GM06990 (cell line): ENCODE measurements around the gene CCL3.
A peak's percentile ranks its signal among the peaks of the same experiment; 100 is the strongest.
"Not testable (repeated sequence)": the region's sequence is repeated elsewhere in the genome, so short reads cannot be mapped to it uniquely, and the experiment has no call there.

Experiments
- DNase-seq: peaks from one replicate; pipeline ENCODE4 v3.0.0-alpha.2; 2011; ENCODE audit not compliant: insufficient read length; ENCODE audit errors: extremely low read depth
- H3K27me3 ChIP-seq: replicated peaks from 2 replicates; pipeline ENCODE4 v1.6.0; 2011; ENCODE audit warnings: low read length; ENCODE audit not compliant: control insufficient read depth, insufficient read depth
- H3K36me3 ChIP-seq: 2 replicates; pipeline ENCODE4 v1.5.1; 2011; ENCODE audit warnings: low read length; ENCODE audit not compliant: control insufficient read depth, insufficient read depth
- H3K4me3 ChIP-seq: replicated peaks from 2 replicates; pipeline ENCODE4 v1.5.1; 2011; ENCODE audit warnings: low read depth, mild to moderate bottlenecking, control low read depth, low read length
- TF ChIP-seq, protein P1 (sequence below): IDR thresholded peaks from 2 replicates; pipeline ENCODE4 v1.5.1; 2011; ENCODE audit warnings: low read length, control low read depth, mild to moderate bottlenecking, inconsistent platforms; ENCODE audit not compliant: insufficient read depth, poor library complexity, severe bottlenecking

Gene CCL3

DNA sequence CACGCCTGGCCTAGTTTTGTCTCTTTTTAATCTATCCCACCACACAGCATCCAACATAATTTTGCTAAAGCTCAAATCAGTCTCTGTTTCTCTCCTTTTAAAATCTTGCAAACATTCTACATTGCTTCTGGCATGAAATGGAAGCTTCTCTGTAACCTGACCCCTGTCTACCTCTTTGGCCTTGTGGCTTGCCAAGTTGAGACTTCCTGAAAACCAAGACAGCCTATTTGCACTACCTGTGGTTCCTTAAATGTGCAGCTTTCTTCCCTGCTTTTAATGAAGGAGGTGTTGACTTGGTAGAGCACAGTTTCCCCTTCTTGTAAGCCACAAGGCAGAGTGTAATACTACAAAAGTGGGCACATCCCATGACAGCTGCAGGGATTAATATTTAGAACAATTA, 6.0 kb upstream of the CCL3 start:
- no peak for DNase-seq
- H3K36me3 ChIP-seq, result no peaks in the 10 kb centered on the region
- no peaks in the 10 kb centered on the region for H3K27me3 ChIP-seq
- H3K4me3 ChIP-seq, result no peak overlapping the region
- TF ChIP-seq, protein P1, sequence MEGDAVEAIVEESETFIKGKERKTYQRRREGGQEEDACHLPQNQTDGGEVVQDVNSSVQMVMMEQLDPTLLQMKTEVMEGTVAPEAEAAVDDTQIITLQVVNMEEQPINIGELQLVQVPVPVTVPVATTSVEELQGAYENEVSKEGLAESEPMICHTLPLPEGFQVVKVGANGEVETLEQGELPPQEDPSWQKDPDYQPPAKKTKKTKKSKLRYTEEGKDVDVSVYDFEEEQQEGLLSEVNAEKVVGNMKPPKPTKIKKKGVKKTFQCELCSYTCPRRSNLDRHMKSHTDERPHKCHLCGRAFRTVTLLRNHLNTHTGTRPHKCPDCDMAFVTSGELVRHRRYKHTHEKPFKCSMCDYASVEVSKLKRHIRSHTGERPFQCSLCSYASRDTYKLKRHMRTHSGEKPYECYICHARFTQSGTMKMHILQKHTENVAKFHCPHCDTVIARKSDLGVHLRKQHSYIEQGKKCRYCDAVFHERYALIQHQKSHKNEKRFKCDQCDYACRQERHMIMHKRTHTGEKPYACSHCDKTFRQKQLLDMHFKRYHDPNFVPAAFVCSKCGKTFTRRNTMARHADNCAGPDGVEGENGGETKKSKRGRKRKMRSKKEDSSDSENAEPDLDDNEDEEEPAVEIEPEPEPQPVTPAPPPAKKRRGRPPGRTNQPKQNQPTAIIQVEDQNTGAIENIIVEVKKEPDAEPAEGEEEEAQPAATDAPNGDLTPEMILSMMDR, result no peak

DNA sequence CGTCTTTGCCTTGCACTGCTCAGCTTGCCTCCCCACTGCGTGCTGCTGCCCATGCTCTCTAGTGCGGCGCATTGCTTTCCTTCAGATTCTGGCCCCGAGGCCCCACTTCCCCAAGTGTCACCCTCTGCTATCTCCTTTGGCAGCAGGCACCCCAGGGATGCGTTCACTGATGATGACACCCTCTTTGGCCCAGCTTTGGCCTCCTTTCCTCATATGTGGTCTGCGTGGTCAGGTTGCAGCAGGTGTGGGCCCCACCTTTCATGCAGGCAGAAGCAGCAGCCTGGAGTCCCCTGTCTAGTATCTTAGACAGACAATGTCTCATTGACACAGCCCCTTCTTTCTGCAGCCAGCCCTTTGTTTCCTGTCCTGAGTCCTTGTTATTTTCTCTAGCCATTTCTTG, 4.8 kb upstream of the CCL3 start:
- Histone ChIP-seq H3K4me3 (no peak overlapping the region), H3K27me3 (no peaks in the 10 kb centered on the region), H3K36me3 (no peaks in the 10 kb centered on the region)
- TF ChIP-seq, protein P1, result no peak
- DNase-seq, result peak; percentile 41

DNA sequence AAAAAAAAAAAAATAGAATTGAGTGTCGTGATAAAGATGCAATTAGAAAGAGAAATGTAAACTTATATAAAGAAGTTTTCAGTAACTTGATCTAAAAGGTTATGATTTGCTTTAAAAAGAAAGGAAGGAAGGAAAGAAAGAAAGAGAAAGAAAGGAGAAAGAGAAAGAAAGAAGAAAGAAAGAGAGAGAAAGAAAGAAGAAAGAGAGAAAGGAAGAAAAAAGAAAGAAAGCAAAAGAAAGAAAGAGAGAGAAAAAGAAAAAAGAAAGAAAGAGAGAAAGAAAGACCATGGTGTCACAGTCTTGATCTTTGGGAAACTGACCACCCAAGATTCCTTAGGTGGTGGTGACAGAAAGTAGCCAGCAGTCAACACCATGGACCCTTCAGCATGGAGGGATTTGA, 4.3 kb upstream of the CCL3 start:
- TF ChIP-seq, protein P1, result no peak
- Histone ChIP-seq H3K27me3 (no peaks in the 10 kb centered on the region), H3K4me3 (no peak overlapping the region), H3K36me3 (no peaks in the 10 kb centered on the region)
- DNase-seq, result no peak

DNA sequence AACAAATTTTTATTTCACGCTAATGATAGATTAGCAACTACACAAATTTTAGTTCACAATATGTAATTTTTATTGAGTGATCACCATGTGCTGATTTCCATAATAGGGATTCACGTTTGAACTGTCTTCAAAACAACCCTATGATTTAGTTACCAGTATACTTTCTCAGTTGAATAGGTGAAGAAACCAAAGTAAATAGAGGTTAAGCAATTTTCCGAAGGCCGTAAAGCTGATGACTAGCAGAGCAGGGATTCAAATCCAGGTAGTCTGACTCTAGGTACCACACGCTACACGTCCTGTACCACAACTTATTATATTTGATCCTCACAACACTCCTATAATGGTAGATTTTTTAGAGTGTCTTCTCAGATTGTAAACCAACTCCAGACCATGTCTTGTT, 2.8 kb upstream of the CCL3 start:
- not testable (repeated sequence) for H3K36me3 ChIP-seq, H3K27me3 ChIP-seq, H3K4me3 ChIP-seq, DNase-seq

DNA sequence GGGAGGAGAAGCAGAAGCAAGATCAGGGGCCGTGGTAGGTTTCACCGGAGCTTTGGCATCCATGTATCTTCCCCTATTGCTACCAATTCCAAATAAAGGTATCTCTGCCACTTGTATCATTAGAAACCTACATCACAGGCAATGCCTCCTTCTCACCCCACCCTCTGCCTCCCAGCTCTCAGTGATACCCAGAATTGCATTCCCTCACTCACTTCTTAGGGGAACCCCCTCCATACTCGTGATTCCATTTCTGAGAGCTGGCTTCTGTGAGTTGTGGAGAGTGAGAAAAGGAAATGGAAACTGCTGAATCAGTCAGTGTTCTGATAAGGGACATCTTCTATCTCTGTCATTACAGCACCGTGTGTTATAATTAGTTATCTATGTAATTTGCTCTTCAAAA, 2.3 kb upstream of the CCL3 start:
- TF ChIP-seq, protein P1, result no peak
- no peaks in the 10 kb centered on the region for H3K36me3 ChIP-seq
- no peaks in the 10 kb centered on the region for H3K27me3 ChIP-seq
- peak; percentile 46 for DNase-seq
- H3K4me3 ChIP-seq, result no peak overlapping the region

DNA sequence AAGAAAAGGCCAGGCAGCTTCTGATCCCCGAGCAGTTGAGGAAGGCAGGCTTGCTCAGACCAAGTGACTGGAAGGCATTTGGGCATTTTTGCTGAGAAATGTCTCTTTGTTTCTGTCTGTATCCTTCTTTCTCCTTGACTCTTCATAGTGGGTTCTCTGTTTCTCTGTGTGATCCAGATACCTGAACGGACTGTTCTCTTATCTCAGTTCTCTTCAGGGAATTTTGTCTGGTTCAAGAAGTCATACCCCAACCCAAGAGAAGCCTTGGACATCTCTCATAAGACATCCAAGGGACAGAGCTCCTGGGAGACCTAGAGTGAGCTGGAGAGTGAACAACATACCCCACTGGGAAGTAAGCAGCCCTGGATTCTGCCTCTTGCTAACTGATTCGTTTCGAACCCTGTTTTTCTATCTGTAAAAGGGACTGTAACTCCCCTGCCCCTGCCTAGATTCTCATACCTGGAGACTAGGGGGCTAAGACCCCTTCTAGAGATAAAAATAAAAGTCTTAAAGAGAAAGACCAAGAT, 541 bp downstream of the CCL3 start:
- Histone ChIP-seq H3K27me3 (no peaks in the 10 kb centered on the region), H3K36me3 (no peaks in the 10 kb centered on the region), H3K4me3 (peak overlapping the region; percentile 65)
- TF ChIP-seq, protein P1, result no peak
- DNase-seq, result peak; percentile 20
